NCI-H1930 (cell line): ENCODE measurements around the gene EPHA8.

Experiments
- DNase-seq, 2 experiments: peaks; one replicate each; lab custom pipeline; 2025; lab: John Stamatoyannopoulos, UW

The EPHA8 gene

GRCh38 chr1:22619252-22619651 is 56.0 kb downstream of the EPHA8 start:
- DNase-seq, result no peak

GRCh38 chr1:22619798-22620197 is 56.5 kb downstream of the EPHA8 start:
- DNase-seq, result no peak

GRCh38 chr1:22621761-22622160 is 58.5 kb downstream of the EPHA8 start:
- DNase-seq, result no peak

GRCh38 chr1:22625262-22625925 is 62.1 kb downstream of the EPHA8 start:
- DNase-seq, result no peak

- DNase-seq, result no peak
These were observed 63.2 kb downstream of the EPHA8 start for GRCh38 chr1:22626237-22627157.

- no peak for DNase-seq
These were observed 64.0 kb downstream of the EPHA8 start for GRCh38 chr1:22627331-22627730.

- DNase-seq, result no peak
These were observed 65.6 kb downstream of the EPHA8 start for GRCh38 chr1:22628698-22629444.

- no peak for DNase-seq
These were observed 66.6 kb downstream of the EPHA8 start for GRCh38 chr1:22629886-22630285.

GRCh38 chr1:22633697-22634463 is 70.6 kb downstream of the EPHA8 start:
- no peak for DNase-seq

- no peak for DNase-seq
These were observed 72.1 kb downstream of the EPHA8 start for GRCh38 chr1:22635436-22635835.

GRCh38 chr1:22636353-22636752 is 73.1 kb downstream of the EPHA8 start, which contains the start of gene C1QA:
TSS of gene C1QA (plus strand) at chr1:22636628. CDS start at chr1:22637617, 989 bp downstream.
- DNase-seq, result no peak

- DNase-seq, result no peak
These were observed 73.6 kb downstream of the EPHA8 start for GRCh38 chr1:22636927-22637326.

GRCh38 chr1:22637907-22638445 is 74.7 kb downstream of the EPHA8 start:
- no peak for DNase-seq

- DNase-seq, result no peak
These were observed 75.4 kb downstream of the EPHA8 start for GRCh38 chr1:22638476-22639234.

GRCh38 chr1:22639286-22639685 is 76.0 kb downstream of the EPHA8 start:
- DNase-seq, result peak; percentile 20

- no peak for DNase-seq
These were observed 78.0 kb downstream of the EPHA8 start for GRCh38 chr1:22641247-22641646.

- peak; percentile 22 to 65 for DNase-seq
These were observed 78.8 kb downstream of the EPHA8 start for GRCh38 chr1:22641906-22642636.

- no peak for DNase-seq
These were observed 80.1 kb downstream of the EPHA8 start, which contains the start of gene C1QC for GRCh38 chr1:22643381-22643780. TSS of gene C1QC (plus strand) at chr1:22643633. CDS start at chr1:22644024, 391 bp downstream.

GRCh38 chr1:22643928-22644327 is 80.6 kb downstream of the EPHA8 start:
- no peak for DNase-seq

GRCh38 chr1:22645931-22646330 is 82.6 kb downstream of the EPHA8 start:
- no peak for DNase-seq
